CD4-positive, alpha-beta T cell (primary cell): ENCODE results near the gene STX12. TPM values are rescaled to one million over a fixed set of nuclear protein-coding genes. Genes with fewer than 3 reads are reported as not detected.
"Not testable (repeated sequence)": the region's sequence is repeated elsewhere in the genome, so short reads cannot be mapped to it uniquely, and the experiment has no call there.

Source experiments
- ATAC-seq: fragments of 200-7000 bp; cut with Tn5 transposase; one replicate; pipeline ENCODE4 v1.10.0; 2022; ENCODE audit warnings: mild to moderate bottlenecking; ENCODE audit not compliant: poor library complexity
- CTCF ChIA-PET: fragments of 350-600 bp; sonication (Branson Sonifier 250); formaldehyde crosslinking; loops from one replicate; lab custom pipeline; 2021; ENCODE audit warnings: antibody characterized with exemption, inconsistent platforms; lab: Charles Lee
- POLR2A ChIA-PET: fragments of 350-600 bp; sonication (Branson Sonifier 250); formaldehyde crosslinking; loops from one replicate; lab custom pipeline; 2021; ENCODE audit warnings: antibody characterized with exemption, inconsistent platforms; lab: Charles Lee
- DNase-seq, 14 experiments: peaks; one replicate each; pipeline ENCODE4 v3.0.0-alpha.2; 2013 to 2020; ENCODE audit warnings: mixed read lengths in 2 of 14
- H3K27ac ChIP-seq, 2 donors: one replicate each; pipeline versions ENCODE4 v1.5.1 to v1.7.0; 2013; ENCODE audit warnings: low read length in 2 of 2, low read depth in 1 of 2, mild to moderate bottlenecking in 1 of 2
- H3K27me3 ChIP-seq, 2 experiments: 1 replicate in 1 of 2; 2 replicates in 1 of 2; pipeline versions ENCODE4 v1.6.1 to v1.7.0; 2013; ENCODE audit warnings: low read length in 2 of 2, control low read depth in 1 of 2, mild to moderate bottlenecking in 1 of 2, moderate library complexity in 1 of 2; ENCODE audit not compliant: insufficient read depth in 2 of 2, control insufficient read depth in 1 of 2
- H3K36me3 ChIP-seq: one replicate; pipeline ENCODE4 v1.6.1; 2013; ENCODE audit warnings: low read length, control low read depth; ENCODE audit not compliant: insufficient read depth
- H3K4me1 ChIP-seq: one replicate; pipeline ENCODE4 v1.6.1; 2013; ENCODE audit warnings: low read length, control low read depth; ENCODE audit not compliant: insufficient read depth
- H3K4me3 ChIP-seq: one replicate; pipeline ENCODE4 v1.5.1; 2013; ENCODE audit warnings: mild to moderate bottlenecking, low read length, moderate library complexity
- H3K9me3 ChIP-seq, 2 experiments: 1 replicate in 1 of 2; 2 replicates in 1 of 2; pipeline versions ENCODE4 v1.6.1 to v1.7.0; 2013; ENCODE audit warnings: low read length in 2 of 2, mild to moderate bottlenecking in 2 of 2, control low read depth in 1 of 2, moderate library complexity in 1 of 2; ENCODE audit not compliant: control insufficient read depth in 1 of 2, insufficient read depth in 1 of 2
- H3K27ac Mint-ChIP-seq: one replicate; pipeline ENCODE4 v1.8.0; 2020; ENCODE audit warnings: mixed read lengths
- H3K27me3 Mint-ChIP-seq: one replicate; pipeline ENCODE4 v1.8.0; 2021; ENCODE audit warnings: mixed read lengths
- H3K36me3 Mint-ChIP-seq: one replicate; pipeline ENCODE4 v1.8.0; 2021; ENCODE audit warnings: low read depth, mixed read lengths
- H3K4me1 Mint-ChIP-seq: one replicate; pipeline ENCODE4 v1.8.0; 2021; ENCODE audit warnings: low read depth, mixed read lengths
- H3K4me3 Mint-ChIP-seq: one replicate; pipeline ENCODE4 v1.8.0; 2020; ENCODE audit warnings: mild to moderate bottlenecking, mixed read lengths
- H3K9me3 Mint-ChIP-seq: one replicate; pipeline ENCODE4 v1.8.0; 2020; ENCODE audit warnings: mixed read lengths
- intact Hi-C, 2 experiments: fragments of 100-400 bp; cut with DNase I in 1 of 2; cut with micrococcal nuclease in 1 of 2; formaldehyde crosslinking; loops; one replicate each; pipeline versions ENCODE4 v1.15.1 to v1.9.0; 2023 to 2025; cut with DNase I, micrococcal nuclease
- total RNA-seq, 174 experiments: library from RNA in 2 of 174; stranded (reverse) in 2 of 174; gene quantifications; one replicate each; pipeline ENCODE4 v1.2.3 and lab custom pipeline; 2021 to 2026
- TF ChIP-seq, protein P1 (sequence below): fragments of 200-600 bp; IDR thresholded peaks from one replicate; pipeline ENCODE4 v1.8.0; 2022; ENCODE audit warnings: antibody characterized with exemption, mild to moderate bottlenecking

STX12 gene
- total RNA-seq, 2 experiments from 2014 or later: 20.3 to 22.7 TPM

DNA sequence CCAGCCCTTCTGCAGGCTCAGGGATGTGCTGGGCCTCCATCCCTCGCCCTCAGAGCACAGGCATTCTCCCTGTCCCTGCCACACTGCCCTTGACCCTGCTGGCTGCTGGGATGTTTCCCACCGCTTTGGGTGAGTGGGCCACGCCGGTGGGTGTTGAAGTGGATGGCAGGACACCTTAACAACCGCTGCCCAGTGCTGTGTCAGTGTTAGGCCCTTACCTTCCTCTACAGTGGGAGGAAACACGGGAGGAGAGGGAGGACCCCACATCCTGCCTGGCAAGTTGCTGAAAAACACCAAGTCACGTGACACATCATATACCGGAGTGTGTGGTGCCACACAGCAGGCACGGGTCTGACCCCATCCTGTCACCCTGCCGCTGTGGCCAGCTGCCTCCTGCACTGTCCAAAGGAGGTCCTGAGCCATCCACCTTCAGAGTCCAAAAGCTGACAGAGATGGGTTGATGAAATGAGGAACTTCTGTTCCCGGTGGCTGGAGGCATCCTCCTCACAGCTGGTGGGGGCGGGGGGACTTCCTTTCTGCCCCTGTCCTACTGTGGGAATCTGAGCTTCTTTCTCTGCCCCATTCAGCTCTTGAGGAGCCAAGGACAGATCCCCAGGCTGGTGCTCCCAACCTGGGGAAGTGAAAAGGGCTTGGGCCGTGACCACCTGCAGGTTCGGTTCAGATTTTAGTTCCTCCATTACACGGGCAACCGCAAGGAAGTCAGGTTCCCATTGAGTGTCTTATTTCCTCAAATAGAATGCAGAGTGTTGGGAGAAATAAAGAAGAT is 96.1 kb downstream of the STX12 start:
- Histone ChIP-seq H3K4me1 (peaks cover 72% of the 10 kb centered on the region), H3K4me3 (peak overlapping the region; percentile 48), H3K27ac (peak overlapping the region; percentile 54 to 69), H3K27me3 (no peaks in the 10 kb centered on the region), H3K36me3 (no peaks in the 10 kb centered on the region), H3K9me3 (no peaks in the 10 kb centered on the region)
- no peaks in the 10 kb centered on the region for H3K27me3 Mint-ChIP-seq
- ChIA-PET CTCF (interaction anchor here (1.1 kb wide), 1 partner anchor 91 kb away, joined by 3 read pairs; no protein-coding TSS in a partner anchor), POLR2A (interaction anchor here (1.0 to 1.7 kb wide), 7 partner anchors 18 to 712 kb away, joined by 3 to 6 read pairs (median 5); partner anchors contain the start of genes EYA3 and XKR8)
- peaks cover 38% of the 10 kb centered on the region for H3K4me1 Mint-ChIP-seq
- H3K9me3 Mint-ChIP-seq: no peaks in the 10 kb centered on the region
- ATAC-seq (peak; percentile 71), DNase-seq (peak; percentile 33 to 90 (median 68))
- peaks cover 8% of the 10 kb centered on the region for H3K36me3 Mint-ChIP-seq
- H3K27ac Mint-ChIP-seq: peak overlapping the region; percentile 93
- peak overlapping the region; percentile 81 for H3K4me3 Mint-ChIP-seq
- TF ChIP-seq, protein P1, sequence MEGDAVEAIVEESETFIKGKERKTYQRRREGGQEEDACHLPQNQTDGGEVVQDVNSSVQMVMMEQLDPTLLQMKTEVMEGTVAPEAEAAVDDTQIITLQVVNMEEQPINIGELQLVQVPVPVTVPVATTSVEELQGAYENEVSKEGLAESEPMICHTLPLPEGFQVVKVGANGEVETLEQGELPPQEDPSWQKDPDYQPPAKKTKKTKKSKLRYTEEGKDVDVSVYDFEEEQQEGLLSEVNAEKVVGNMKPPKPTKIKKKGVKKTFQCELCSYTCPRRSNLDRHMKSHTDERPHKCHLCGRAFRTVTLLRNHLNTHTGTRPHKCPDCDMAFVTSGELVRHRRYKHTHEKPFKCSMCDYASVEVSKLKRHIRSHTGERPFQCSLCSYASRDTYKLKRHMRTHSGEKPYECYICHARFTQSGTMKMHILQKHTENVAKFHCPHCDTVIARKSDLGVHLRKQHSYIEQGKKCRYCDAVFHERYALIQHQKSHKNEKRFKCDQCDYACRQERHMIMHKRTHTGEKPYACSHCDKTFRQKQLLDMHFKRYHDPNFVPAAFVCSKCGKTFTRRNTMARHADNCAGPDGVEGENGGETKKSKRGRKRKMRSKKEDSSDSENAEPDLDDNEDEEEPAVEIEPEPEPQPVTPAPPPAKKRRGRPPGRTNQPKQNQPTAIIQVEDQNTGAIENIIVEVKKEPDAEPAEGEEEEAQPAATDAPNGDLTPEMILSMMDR: no peak
- intact Hi-C loops: no loop called here

- ATAC-seq (no peak), DNase-seq (no peak)
- intact Hi-C loops: no loop called here
- peaks cover 72% of the 10 kb centered on the region for H3K4me1 ChIP-seq
- TF ChIP-seq, protein P1: no peak
- H3K4me3 ChIP-seq: peak overlapping the region; percentile 48
- no peaks in the 10 kb centered on the region for H3K27me3 ChIP-seq
- H3K9me3 Mint-ChIP-seq: no peaks in the 10 kb centered on the region
- H3K4me1 Mint-ChIP-seq: peaks cover 36% of the 10 kb centered on the region
- no peaks in the 10 kb centered on the region for H3K27me3 Mint-ChIP-seq
- H3K4me3 Mint-ChIP-seq: peak overlapping the region; percentile 81
- H3K27ac ChIP-seq: peak overlapping the region; percentile 54 to 69
- peaks cover 8% of the 10 kb centered on the region for H3K36me3 Mint-ChIP-seq
- CTCF ChIA-PET: interaction anchor here (1.1 to 1.4 kb wide), 2 partner anchors 12 to 91 kb away, joined by 3 to 5 read pairs; no protein-coding TSS in a partner anchor
- H3K27ac Mint-ChIP-seq: peak overlapping the region; percentile 93
- no peaks in the 10 kb centered on the region for H3K9me3 ChIP-seq
- POLR2A ChIA-PET: interaction anchor here (1.0 to 1.7 kb wide), 7 partner anchors 18 to 712 kb away, joined by 3 to 6 read pairs (median 5); partner anchors contain the start of genes EYA3 and XKR8
- H3K36me3 ChIP-seq: no peaks in the 10 kb centered on the region
These were observed 96.7 kb downstream of the STX12 start for GRCh38 chr1:27869719-27870085.

DNA sequence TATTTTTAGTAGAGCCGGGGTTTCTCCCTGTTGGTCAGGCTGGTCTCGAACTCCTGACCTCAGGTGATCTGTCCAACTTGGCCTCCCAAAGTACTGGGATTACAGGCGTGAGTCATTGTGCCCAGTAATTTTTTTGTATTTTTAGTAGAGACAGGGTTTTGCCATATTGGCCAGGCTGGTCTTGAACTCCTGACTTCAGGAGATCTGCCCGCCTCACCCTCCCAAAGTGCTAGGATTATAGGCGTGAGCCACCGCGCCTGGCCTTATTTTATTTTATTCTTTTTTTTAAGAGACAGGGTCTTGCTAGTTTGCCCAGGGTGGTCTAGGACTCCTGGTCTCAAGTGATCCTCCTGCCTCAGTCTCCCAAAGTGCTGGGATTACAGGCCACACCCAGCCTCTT is 98.1 kb downstream of the STX12 start:
- peak overlapping the region; percentile 33 for H3K27ac Mint-ChIP-seq
- H3K4me3 ChIP-seq, H3K27ac ChIP-seq, H3K27me3 Mint-ChIP-seq, H3K9me3 ChIP-seq, intact Hi-C loops, H3K27me3 ChIP-seq, H3K36me3 ChIP-seq, ATAC-seq, H3K9me3 Mint-ChIP-seq, POLR2A ChIA-PET, DNase-seq: not testable (repeated sequence)
- peaks cover 80% of the 10 kb centered on the region for H3K4me1 ChIP-seq
- peak overlapping the region; percentile 81 for H3K4me3 Mint-ChIP-seq
- peaks cover 40% of the 10 kb centered on the region for H3K4me1 Mint-ChIP-seq
- CTCF ChIA-PET: interaction anchor here (1.4 kb wide), 1 partner anchor 13 kb away, joined by 5 read pairs; no protein-coding TSS in a partner anchor
- peaks cover 11% of the 10 kb centered on the region for H3K36me3 Mint-ChIP-seq
